GM18505 (cell line): ENCODE data around the gene C5.
A peak's percentile ranks its signal among the peaks of the same experiment; 100 is the strongest.

Experiments used
- ATAC-seq: cut with Tn5 transposase; IDR thresholded peaks from one replicate; pipeline ENCODE4 v1.9.1; 2021; ENCODE audit not compliant: unreplicated experiment
- POLR2A ChIP-seq: IDR thresholded peaks from 4 replicates; pipeline ENCODE4 v1.6.1; 2011; ENCODE audit warnings: borderline replicate concordance; ENCODE audit not compliant: insufficient read depth, insufficient read length; ENCODE audit errors: extremely low read depth

The C5 gene

DNA sequence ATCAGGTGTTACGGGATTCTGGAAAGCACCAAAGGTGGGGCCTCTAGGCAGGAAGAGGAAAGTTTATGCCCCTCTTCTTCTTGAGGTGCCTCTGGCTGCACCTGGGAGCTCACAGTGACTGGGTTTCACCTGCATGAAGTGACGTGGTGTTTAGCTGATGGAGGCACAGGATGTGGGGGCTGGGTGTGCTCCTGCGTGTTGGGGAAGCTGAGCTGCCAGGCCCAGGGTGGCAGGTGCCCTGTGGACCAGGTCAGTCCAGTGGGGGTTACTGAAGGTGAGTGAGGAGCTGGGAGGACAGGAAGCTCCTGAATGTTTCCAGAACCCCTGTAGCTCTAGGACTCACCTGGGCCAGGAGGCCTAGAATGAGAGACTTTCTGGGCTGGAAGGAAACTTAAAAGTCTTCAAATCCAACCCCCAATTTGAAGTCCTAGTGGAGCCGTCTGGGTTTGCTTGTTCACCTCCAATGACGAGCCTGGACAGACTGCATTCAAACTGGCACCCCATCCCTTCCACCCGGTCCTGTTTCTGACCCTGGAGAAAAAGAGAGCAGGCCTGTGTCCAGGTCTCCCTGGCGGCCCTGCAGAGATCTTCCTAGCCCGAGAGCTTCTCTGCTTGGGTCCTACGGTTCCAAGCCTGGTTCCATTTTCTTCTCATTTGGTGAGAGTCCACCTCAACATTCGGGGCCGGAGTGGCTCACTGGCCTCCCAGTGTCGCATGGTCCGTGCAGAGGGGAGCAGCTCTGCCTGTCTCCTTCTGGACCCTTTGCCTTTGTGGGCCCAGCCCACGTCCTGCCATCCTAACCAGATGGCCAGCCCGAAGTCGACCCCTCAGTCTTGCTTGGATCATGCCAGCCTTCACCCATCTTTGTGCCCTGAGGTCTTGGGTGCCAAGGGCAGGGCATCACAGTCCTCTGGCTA is 145.8 kb downstream of the C5 start:
- ATAC-seq: no peak
- peak; percentile 57 for TF ChIP-seq POLR2A

DNA sequence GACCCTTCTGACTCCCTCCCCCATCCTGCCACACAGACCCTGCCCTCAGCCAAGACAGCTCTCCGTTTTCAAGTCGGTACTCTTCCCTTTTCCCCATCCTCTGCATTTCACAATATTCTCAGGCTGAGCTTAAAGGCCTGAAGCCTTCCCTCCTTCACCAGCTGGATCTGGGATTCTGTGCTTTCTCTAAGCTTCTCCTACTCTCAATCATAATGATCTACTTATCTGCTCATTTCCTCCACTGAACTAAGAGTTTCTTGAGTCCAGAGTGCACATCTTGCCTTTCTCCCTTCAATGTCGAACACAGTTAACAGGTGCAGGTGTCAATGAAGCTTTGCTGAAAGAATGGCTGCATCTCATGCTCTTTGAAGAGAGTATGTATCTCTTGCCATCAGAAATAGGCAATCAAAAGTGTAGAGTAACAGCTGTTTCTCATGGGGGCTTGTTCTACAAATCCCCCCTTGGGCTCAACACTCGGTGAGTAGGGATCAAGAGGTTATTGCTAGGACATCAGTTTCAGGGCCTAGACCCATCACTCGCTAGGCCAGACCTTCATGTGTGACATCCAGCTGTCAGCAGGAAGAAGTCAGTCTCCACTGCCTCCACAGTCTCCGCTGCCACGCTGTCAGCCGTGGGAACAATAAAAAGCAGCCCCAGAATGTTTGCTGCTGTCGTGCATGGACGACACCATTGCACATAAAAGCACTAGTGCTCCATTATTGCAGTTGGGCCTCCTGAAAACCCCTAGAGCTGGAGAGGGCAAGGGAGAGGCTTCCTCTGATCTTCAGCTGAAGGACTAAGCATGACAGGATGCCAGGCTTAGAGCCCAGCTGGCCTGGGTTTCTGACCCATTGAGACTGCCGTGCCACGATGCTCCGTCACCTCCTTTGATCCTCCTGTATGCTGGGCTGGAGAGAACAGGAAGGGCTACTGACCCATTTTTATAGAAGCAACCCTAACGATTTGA is 147.2 kb downstream of the C5 start:
- no peak for TF ChIP-seq POLR2A
- no peak for ATAC-seq
